GM21717 (cell line): ENCODE measurements around the gene ZNF740.

Experiments
- ATAC-seq: cut with Tn5 transposase; IDR thresholded peaks from one replicate; pipeline ENCODE4 v1.9.1; 2021; ENCODE audit warnings: mild to moderate bottlenecking, moderate library complexity; ENCODE audit not compliant: unreplicated experiment

Gene ZNF740

GRCh38 chr12:53244337-53244736 is 63.8 kb downstream of the ZNF740 start:
- no peak for ATAC-seq
